GM12878 (cell line): ENCODE measurements around the gene CBY3. TPM values are rescaled to one million over a fixed set of nuclear protein-coding genes. Genes with fewer than 3 reads are reported as not detected.
A peak's percentile ranks its signal among the peaks of the same experiment; 100 is the strongest.

Experiments
- BCL11A ChIP-seq: IDR thresholded peaks from 2 replicates; pipeline ENCODE4 v1.6.1; 2011; ENCODE audit warnings: low read depth, low read length
- BCLAF1 ChIP-seq: fragments of 450-650 bp; IDR thresholded peaks from 2 replicates; pipeline ENCODE4 v1.6.1; 2017; ENCODE audit warnings: antibody characterized with exemption, mild to moderate bottlenecking, moderate library complexity
- CHD2 ChIP-seq: IDR thresholded peaks from 2 replicates; pipeline ENCODE4 v1.6.1; 2011; ENCODE audit warnings: low read depth, low read length, improper control_type of control experiment, borderline replicate concordance
- E2F8 ChIP-seq: fragments of 450-650 bp; IDR thresholded peaks from 2 replicates; pipeline ENCODE4 v1.6.1; 2018; ENCODE audit warnings: mild to moderate bottlenecking, low read depth, moderate library complexity; ENCODE audit not compliant: partially characterized antibody
- EGR1 ChIP-seq, 2 experiments: IDR thresholded peaks; 1 replicate in 1 of 2; 2 replicates in 1 of 2; pipeline ENCODE4 v1.6.1; 2011 to 2012; ENCODE audit warnings: low read depth in 2 of 2, low read length in 2 of 2, borderline replicate concordance in 1 of 2, mild to moderate bottlenecking in 1 of 2, moderate library complexity in 1 of 2
- IRF5 ChIP-seq: fragments of 450-650 bp; IDR thresholded peaks from 2 replicates; pipeline ENCODE4 v1.6.1; 2017; ENCODE audit warnings: borderline replicate concordance
- LARP7 ChIP-seq: fragments of 450-650 bp; IDR thresholded peaks from 2 replicates; pipeline ENCODE4 v1.6.1; 2017; ENCODE audit warnings: mild to moderate bottlenecking
- NBN ChIP-seq: fragments of 450-650 bp; IDR thresholded peaks from 2 replicates; pipeline ENCODE4 v1.6.1; 2016
- PAX8 ChIP-seq: fragments of 450-650 bp; IDR thresholded peaks from 2 replicates; pipeline ENCODE4 v1.6.1; 2017; ENCODE audit warnings: mild to moderate bottlenecking, moderate library complexity
- POLR2AphosphoS2 ChIP-seq: IDR thresholded peaks from 2 replicates; pipeline ENCODE4 v1.6.1; 2011; ENCODE audit warnings: low read depth, mild to moderate bottlenecking, low read length, improper control_type of control experiment, moderate library complexity
- RAD51 ChIP-seq: fragments of 450-650 bp; IDR thresholded peaks from 2 replicates; pipeline ENCODE4 v1.6.1; 2016; ENCODE audit warnings: moderate library complexity, mild to moderate bottlenecking, inconsistent platforms
- SREBF2 ChIP-seq: IDR thresholded peaks from 2 replicates; pipeline ENCODE4 v1.6.1; 2012; ENCODE audit warnings: mild to moderate bottlenecking, low read length
- SUPT20H ChIP-seq: IDR thresholded peaks from 2 replicates; pipeline ENCODE4 v1.6.1; 2011; ENCODE audit warnings: low read depth, mild to moderate bottlenecking, low read length, moderate library complexity, borderline replicate concordance; ENCODE audit not compliant: control insufficient read depth
- TAF1 ChIP-seq: IDR thresholded peaks from 2 replicates; pipeline ENCODE4 v1.6.1; 2011; ENCODE audit warnings: mild to moderate bottlenecking, low read depth, low read length, borderline replicate concordance
- TBL1XR1 ChIP-seq: IDR thresholded peaks from 2 replicates; pipeline ENCODE4 v1.6.1; 2012; ENCODE audit warnings: low read depth, low read length, improper control_type of control experiment
- TCF12 ChIP-seq: IDR thresholded peaks from 2 replicates; pipeline ENCODE4 v1.6.1; 2011; ENCODE audit warnings: low read depth, mild to moderate bottlenecking, low read length
- ZNF687 ChIP-seq: fragments of 450-650 bp; IDR thresholded peaks from 2 replicates; pipeline ENCODE4 v1.6.1; 2017; ENCODE audit warnings: mild to moderate bottlenecking, moderate library complexity
- ZSCAN29 ChIP-seq: fragments of 450-650 bp; IDR thresholded peaks from 2 replicates; pipeline ENCODE4 v1.6.1; 2017; ENCODE audit warnings: mild to moderate bottlenecking, moderate library complexity
- polyA plus RNA-seq, 11 experiments: library from polyadenylated mRNA; depleted of rRNA in 4 of 11; unstranded in 6 of 11; stranded (reverse) in 5 of 11; fragments of >200 nt; fragmentation: Nextera tagmentation in 4 of 11; fragmentation: Illumina TruSeq in 1 of 11; extraction: Ambion mirVana in 4 of 11; extraction: Trizol in 1 of 11; gene quantifications; 1 replicate in 1 of 11; 2 replicates in 10 of 11; pipeline versions ENCODE4 v1.2.1 to v1.2.3, GENCODE V29; 2011 to 2016; ENCODE audit warnings: inconsistent platforms in 2 of 11, missing spikeins in 2 of 11, low read depth in 1 of 11
- total RNA-seq, 4 experiments: library from RNA; depleted of rRNA in 3 of 4; stranded (reverse); fragments of >200 nt in 3 of 4; fragmentation: Illumina TruSeq in 1 of 4; extraction: Trizol in 1 of 4; gene quantifications; 2 replicates each; pipeline versions ENCODE4 v1.2.1 to v1.2.3, GENCODE V29; 2013 to 2021

CBY3 gene
- total and polyA plus RNA-seq, 10 of the 15 experiments (the other 5 are each of a cell fraction or from before 2014, with no cell fraction given) = 0.10 to 1.2 (median 0.47) TPM; not detected in 5

GRCh38 chr5:179697993-179698934 is 17.4 kb upstream of the CBY3 start (continued):
- TF ChIP-seq E2F8 (no peak), ZSCAN29 (no peak), TAF1 (peak; percentile 71), LARP7 (peak; percentile 94), TBL1XR1 (0 out of 2 replicates have a peak, but pooled peaks have one; percentile 23), TCF12 (no peak; the same call in 1 of the 2 replicates), CHD2 (peak; percentile 97), NBN (peak; percentile 54), POLR2AphosphoS2 (peak; percentile 42; the same call in 1 of the 2 replicates), SUPT20H (no peak), PAX8 (no peak), EGR1 (IDR thresholded peaks at IDR 0.05; ENCODE audit: borderline replicate concordance in 1 of 2, low read depth in 2 of 2, low read length in 2 of 2) (no peak), BCL11A (no peak), BCLAF1 (no peak), ZNF687 (peak; percentile 59), IRF5 (no peak), RAD51 (no peak), SREBF2 (no peak; the same call in 1 of the 2 replicates)
